K562 (cell line): Measurements from ENCODE around the gene KAT5. TPM values are rescaled to one million over a fixed set of nuclear protein-coding genes. Genes with fewer than 3 reads are reported as not detected.

Experiments
- ARID3A ChIP-seq: IDR thresholded peaks from 2 replicates; pipeline ENCODE4 v1.6.1; 2012; ENCODE audit warnings: low read depth, low read length, improper control_type of control experiment, borderline replicate concordance
- BCLAF1 ChIP-seq, 2 experiments: fragments of 450-650 bp in 1 of 2; IDR thresholded peaks; 2 replicates each; pipeline ENCODE4 v1.6.1; 2011 to 2017; ENCODE audit warnings: low read depth in 2 of 2, antibody characterized with exemption in 1 of 2, borderline replicate concordance in 1 of 2, low read length in 1 of 2, mild to moderate bottlenecking in 1 of 2, mixed read lengths in 1 of 2; ENCODE audit not compliant: control insufficient read depth in 1 of 2
- BRCA1 ChIP-seq, 2 experiments: fragments of 450-650 bp in 1 of 2; sonication (generic) in 1 of 2; formaldehyde crosslinking in 1 of 2; IDR thresholded peaks; 2 replicates each; pipeline versions ENCODE4 v1.5.0 to v1.6.1; 2017 to 2020; ENCODE audit warnings: mild to moderate bottlenecking in 1 of 2, missing genetic modification reagents in 1 of 2
- KAT8 ChIP-seq: fragments of 450-650 bp; IDR thresholded peaks from 2 replicates; pipeline ENCODE4 v1.6.1; 2016; ENCODE audit warnings: low read depth, mild to moderate bottlenecking
- KDM2B ChIP-seq: fragments of 250-450 bp; sonication (Bioruptor Pico); IDR thresholded peaks from 2 replicates; pipeline ENCODE4 v1.8.0; 2021; ENCODE audit warnings: mild to moderate bottlenecking, moderate library complexity
- L3MBTL2 ChIP-seq: fragments of 450-650 bp; IDR thresholded peaks from 2 replicates; pipeline ENCODE4 v1.6.1; 2016; ENCODE audit warnings: mild to moderate bottlenecking, moderate library complexity
- PHF21A ChIP-seq: fragments of 450-650 bp; IDR thresholded peaks from 2 replicates; pipeline ENCODE4 v1.6.1; 2017; ENCODE audit warnings: low read depth, borderline replicate concordance
- POLR3A ChIP-seq: IDR thresholded peaks from 2 replicates; pipeline ENCODE4 v1.6.1; 2011; ENCODE audit warnings: borderline replicate concordance, mild to moderate bottlenecking, moderate library complexity; ENCODE audit not compliant: insufficient read length, insufficient read depth; ENCODE audit errors: extremely low read depth
- RBM15 ChIP-seq: fragments of 200-400 bp; formaldehyde crosslinking; IDR thresholded peaks from 2 replicates; pipeline ENCODE4 v1.6.1; 2018; ENCODE audit warnings: mild to moderate bottlenecking, low read length, moderate library complexity; ENCODE audit not compliant: insufficient read depth
- SMARCB1 ChIP-seq: IDR thresholded peaks from 2 replicates; pipeline ENCODE4 v1.6.1; 2011; ENCODE audit warnings: improper control_type of control experiment, low read depth; ENCODE audit not compliant: insufficient read length
- STAT5A ChIP-seq: IDR thresholded peaks from 2 replicates; pipeline ENCODE4 v1.6.1; 2012; ENCODE audit warnings: low read length, inconsistent platforms, borderline replicate concordance
- TOE1 ChIP-seq, 2 experiments: fragments of 450-650 bp in 1 of 2; sonication (generic) in 1 of 2; formaldehyde crosslinking in 1 of 2; IDR thresholded peaks; 2 replicates each; pipeline versions ENCODE4 v1.7.1 to v1.8.0; 2016 to 2022; ENCODE audit warnings: borderline replicate concordance in 2 of 2, mild to moderate bottlenecking in 2 of 2, antibody characterized with exemption in 1 of 2, inconsistent platforms in 1 of 2, low read depth in 1 of 2, missing genetic modification reagents in 1 of 2, moderate library complexity in 1 of 2
- WHSC1 ChIP-seq: IDR thresholded peaks from one replicate; pipeline ENCODE4 v1.6.1; 2012; ENCODE audit warnings: low read length, control low read depth, inconsistent platforms
- XRCC4 ChIP-seq: IDR thresholded peaks from one replicate; pipeline ENCODE4 v1.6.1; 2011; ENCODE audit not compliant: insufficient read depth, insufficient read length; ENCODE audit errors: extremely low read depth
- YY1 ChIP-seq, 3 experiments: IDR thresholded peaks; 2 replicates each; pipeline ENCODE4 v1.6.1; 2011; ENCODE audit warnings: low read length in 2 of 3, mild to moderate bottlenecking in 2 of 3, moderate library complexity in 2 of 3, borderline replicate concordance in 1 of 3, control low read depth in 1 of 3, low read depth in 1 of 3; ENCODE audit not compliant: insufficient read depth in 3 of 3, insufficient replicate concordance in 2 of 3, control insufficient read depth in 1 of 3, insufficient read length in 1 of 3; ENCODE audit errors: extremely low read depth in 1 of 3
- ZBTB17 ChIP-seq: fragments of 450-650 bp; formaldehyde crosslinking; IDR thresholded peaks from 2 replicates; pipeline ENCODE4 v1.4.0; 2020; ENCODE audit warnings: mild to moderate bottlenecking
- ZBTB43 ChIP-seq: sonication (generic); formaldehyde crosslinking; IDR thresholded peaks from 2 replicates; pipeline ENCODE4 v1.8.0; 2023; ENCODE audit warnings: mild to moderate bottlenecking, missing genetic modification reagents
- ZNF12 ChIP-seq: sonication (generic); formaldehyde crosslinking; IDR thresholded peaks from 2 replicates; pipeline ENCODE4 v1.4.0; 2020; ENCODE audit warnings: mild to moderate bottlenecking, missing genetic modification reagents
- ZNF41 ChIP-seq: fragments of 250-450 bp; sonication (Bioruptor Pico); conservative IDR thresholded peaks from 2 replicates; pipeline ENCODE4 v1.4.0; 2020; ENCODE audit warnings: mild to moderate bottlenecking
- ZNF76 ChIP-seq: fragments of 250-450 bp; sonication (Bioruptor Pico); IDR thresholded peaks from 2 replicates; pipeline ENCODE4 v1.4.0; 2020; ENCODE audit warnings: mild to moderate bottlenecking, moderate library complexity, borderline replicate concordance
- polyA plus RNA-seq, 8 experiments: library from polyadenylated mRNA; depleted of rRNA in 4 of 8; stranded (reverse) in 5 of 8; unstranded in 3 of 8; fragments of >200 nt; fragmentation: Nextera tagmentation in 2 of 8; fragmentation: Illumina TruSeq in 1 of 8; extraction: Ambion mirVana in 2 of 8; extraction: Trizol in 1 of 8; gene quantifications; 2 replicates each; pipeline versions ENCODE4 v1.2.1 to v1.2.3, GENCODE V29; 2011 to 2014; ENCODE audit warnings: inconsistent platforms in 1 of 8, missing spikeins in 1 of 8
- total RNA-seq, 7 experiments: library from RNA; depleted of rRNA in 6 of 7; stranded (reverse); fragments of >200 nt in 6 of 7; fragmentation: Illumina TruSeq in 2 of 7; extraction: Trizol in 2 of 7; gene quantifications; 2 replicates each; pipeline versions ENCODE4 v1.2.1 to v1.2.3, GENCODE V29; 2011 to 2021; ENCODE audit warnings: low replicate concordance in 1 of 7

The KAT5 gene
- total and polyA plus RNA-seq, 9 of the 15 experiments (the other 6 are each of a cell fraction or from before 2014, with no cell fraction given) = 3.6 to 76.8 (median 52.7) TPM

- no peak for TF ChIP-seq BCLAF1 (IDR thresholded peaks at IDR 0.05; ENCODE audit: borderline replicate concordance in 1 of 2, control insufficient read depth in 1 of 2, low read depth in 2 of 2, low read length in 1 of 2)
- no peak for TF ChIP-seq ZNF41 (CRISPR knock-in tag)
- TF ChIP-seq WHSC1 = no peak
- TF ChIP-seq ZBTB17 (CRISPR knock-in tag) = peak; percentile 88
- TF ChIP-seq TOE1 (IDR thresholded peaks at IDR 0.05; ENCODE audit: borderline replicate concordance) = 0 out of 2 replicates have a peak, but pooled peaks have one; percentile 41
- TF ChIP-seq TOE1 (CRISPR knock-in tag; IDR thresholded peaks at IDR 0.05; ENCODE audit: borderline replicate concordance, low read depth) = no peak; the same call in 1 of the 2 replicates
- no peak for TF ChIP-seq SMARCB1
- no peak for TF ChIP-seq ARID3A
- no peak for TF ChIP-seq XRCC4
- no peak for TF ChIP-seq POLR3A
- no peak for TF ChIP-seq ZBTB43
- no peak for TF ChIP-seq BRCA1 (IDR thresholded peaks at IDR 0.05)
- TF ChIP-seq BRCA1 (CRISPR knock-in tag; IDR thresholded peaks at IDR 0.05) = no peak
- no peak for TF ChIP-seq STAT5A
- peak; percentile 91 for TF ChIP-seq L3MBTL2
- 0 out of 2 replicates have a peak, but pooled peaks have one; percentile 12 for TF ChIP-seq KDM2B (CRISPR knock-in tag)
- no peak for TF ChIP-seq RBM15
- peak in 2 of 3 experiments; percentile 82 to 91 for TF ChIP-seq YY1 (IDR thresholded peaks at IDR 0.05; ENCODE audit: borderline replicate concordance in 1 of 3, control insufficient read depth in 1 of 3, extremely low read depth in 1 of 3, insufficient read depth in 3 of 3, insufficient read length in 1 of 3, insufficient replicate concordance in 2 of 3, low read depth in 1 of 3, low read length in 2 of 3)
- no peak for TF ChIP-seq ZNF12 (CRISPR knock-in tag)
- TF ChIP-seq ZNF76 (CRISPR knock-in tag) = no peak; the same call in 1 of the 2 replicates
- no peak for TF ChIP-seq KAT8
- TF ChIP-seq PHF21A = no peak
Observed at GRCh38 chr11:65720211-65720934, 8.3 kb downstream of the KAT5 start, which contains the start of gene RNASEH2C (continued).
